GM21447 (cell line): ENCODE measurements around the gene MICB.
"Not testable (repeated sequence)": the region's sequence is repeated elsewhere in the genome, so short reads cannot be mapped to it uniquely, and the experiment has no call there.

Experiments used
- ATAC-seq: cut with Tn5 transposase; IDR thresholded peaks from one replicate; pipeline ENCODE4 v1.9.1; 2021; ENCODE audit not compliant: unreplicated experiment

The MICB gene

DNA sequence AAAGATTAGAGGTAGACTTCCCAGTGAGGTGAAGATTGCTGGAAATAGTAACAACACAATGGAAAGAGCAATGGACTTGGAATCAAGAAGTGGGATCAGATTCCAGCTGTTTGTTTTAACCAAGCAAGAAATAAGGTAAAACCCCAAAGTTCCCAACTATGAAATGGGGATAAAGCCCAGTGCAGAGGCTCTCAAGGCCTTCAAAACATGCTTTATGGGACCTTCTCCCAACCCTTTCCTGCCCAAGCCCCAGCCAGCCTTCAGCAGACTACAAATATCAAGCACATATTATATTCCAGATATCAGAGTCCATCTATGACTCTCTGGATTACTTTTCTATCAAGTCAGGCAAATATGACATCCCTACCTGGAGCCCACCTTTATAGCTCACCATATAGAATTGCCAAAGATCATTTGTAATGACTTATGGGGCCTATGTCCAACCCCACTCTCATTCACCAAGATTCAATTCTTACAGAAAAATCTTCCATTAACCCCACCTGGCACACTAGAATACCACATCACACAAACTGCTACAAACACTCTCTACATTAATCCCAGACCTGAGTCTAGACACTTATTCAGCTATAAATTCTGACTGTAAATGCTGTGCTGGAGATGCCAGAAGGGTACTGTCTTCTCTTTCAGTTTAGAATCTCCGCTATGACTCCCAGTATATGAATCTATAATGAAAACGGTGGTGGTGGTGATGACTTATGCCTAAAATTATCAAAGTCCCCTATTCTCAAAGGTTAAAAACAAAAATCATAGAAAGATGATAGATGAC is 37.8 kb downstream of the MICB start:
- no peak for ATAC-seq

DNA sequence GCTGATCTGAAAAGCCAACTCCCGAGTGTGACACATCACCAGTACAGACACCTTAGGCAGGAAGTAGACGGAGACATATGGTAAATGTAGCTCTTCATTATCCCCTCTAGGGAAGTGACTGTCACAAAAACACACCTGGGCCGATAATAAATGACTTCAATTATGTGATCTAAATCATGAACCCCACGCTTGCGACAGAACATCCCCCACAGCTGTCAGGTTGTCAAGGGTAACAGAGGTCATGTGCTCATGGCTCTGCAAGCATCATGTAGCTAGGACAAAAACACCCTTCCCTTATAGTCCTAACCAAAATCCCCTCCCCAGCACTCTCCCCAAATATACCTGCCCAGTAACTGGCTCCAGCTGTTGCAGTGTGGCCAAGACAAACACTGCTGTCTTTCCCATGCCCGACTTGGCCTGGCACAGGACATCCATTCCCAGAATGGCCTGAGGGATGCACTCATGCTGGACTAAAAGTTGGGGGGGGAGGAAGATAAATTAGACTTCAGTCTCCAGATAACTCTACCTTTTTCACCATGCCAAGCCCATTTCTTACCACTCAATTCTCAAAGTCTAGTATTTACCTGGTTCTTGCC is 41.0 kb downstream of the MICB start:
- ATAC-seq = no peak

DNA sequence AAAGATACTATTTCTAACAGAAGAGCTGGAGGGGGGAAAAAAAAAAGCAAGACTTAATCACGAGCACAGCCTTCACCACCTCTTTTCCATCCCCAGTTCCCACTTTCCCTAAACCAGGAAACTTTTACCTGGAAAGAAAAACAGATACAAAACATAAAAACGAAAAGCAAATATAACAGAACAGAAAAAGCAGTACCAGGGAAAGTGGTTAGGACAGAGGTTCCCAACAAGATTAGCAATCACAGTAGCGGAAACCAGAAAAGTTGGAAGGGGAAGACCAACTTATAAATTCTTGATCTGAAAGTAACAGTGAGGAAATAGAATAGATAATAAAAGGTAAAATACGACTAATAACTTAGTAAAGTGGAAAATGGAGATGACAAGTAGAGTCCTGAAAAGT is 42.7 kb downstream of the MICB start:
- no peak for ATAC-seq

DNA sequence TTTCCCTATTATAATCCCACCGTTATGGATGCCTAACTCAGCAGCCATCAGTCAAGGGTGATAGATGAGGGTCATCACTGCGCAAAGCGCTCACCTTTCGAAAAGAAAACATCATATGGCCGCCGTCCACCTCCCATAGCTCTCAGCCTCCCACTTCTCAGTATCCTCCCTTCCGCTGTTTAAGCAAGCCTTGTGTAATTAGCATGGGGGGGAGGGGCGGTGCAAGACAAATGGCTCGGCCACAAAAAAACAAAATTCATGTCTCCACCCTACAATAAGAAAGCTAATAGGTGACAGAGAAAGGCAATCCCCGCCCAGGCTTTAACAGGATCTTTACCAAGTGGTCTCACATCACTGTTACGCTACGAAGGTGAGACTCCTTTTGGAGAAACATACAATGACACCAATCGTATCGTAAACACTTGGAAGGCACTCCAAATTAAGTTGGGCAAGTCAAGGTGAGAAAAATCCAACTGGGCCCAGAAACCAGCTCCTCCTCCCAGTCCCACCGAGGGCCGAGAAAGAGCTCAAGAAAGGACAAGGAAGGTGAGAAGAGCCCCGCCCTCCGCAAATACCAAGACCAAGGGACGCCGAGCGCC is 43.2 kb downstream of the MICB start:
- no peak for ATAC-seq

- peak; percentile 67 for ATAC-seq
These were observed 43.9 kb downstream of the MICB start, which contains the start of gene DDX39B for GRCh38 chr6:31541658-31542521. DDX39B (minus strand) TSS chr6:31542003; CDS start chr6:31540532, 1,471 bp downstream.

- ATAC-seq = no peak
These were observed 45.7 kb downstream of the MICB start for GRCh38 chr6:31543639-31544038.

DNA sequence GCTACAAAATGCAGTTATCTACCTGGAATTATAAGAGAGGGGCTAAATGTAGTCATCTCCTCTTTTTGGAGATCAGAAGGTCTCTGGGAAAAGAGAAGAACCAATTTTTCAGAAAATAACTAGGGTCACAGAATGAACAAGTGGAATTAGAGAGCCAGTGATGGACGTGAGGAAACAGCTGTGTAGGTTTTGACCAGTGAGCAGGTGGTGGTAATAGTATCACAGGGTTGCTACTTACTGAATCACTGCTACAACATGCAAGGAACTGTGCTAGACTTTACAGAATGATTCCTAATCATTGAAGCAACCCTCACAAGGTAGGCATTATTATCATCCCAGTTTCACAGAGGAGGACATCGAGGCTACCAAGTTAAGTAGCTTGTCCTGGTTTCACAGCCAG is 46.7 kb downstream of the MICB start:
- no peak for ATAC-seq

DNA sequence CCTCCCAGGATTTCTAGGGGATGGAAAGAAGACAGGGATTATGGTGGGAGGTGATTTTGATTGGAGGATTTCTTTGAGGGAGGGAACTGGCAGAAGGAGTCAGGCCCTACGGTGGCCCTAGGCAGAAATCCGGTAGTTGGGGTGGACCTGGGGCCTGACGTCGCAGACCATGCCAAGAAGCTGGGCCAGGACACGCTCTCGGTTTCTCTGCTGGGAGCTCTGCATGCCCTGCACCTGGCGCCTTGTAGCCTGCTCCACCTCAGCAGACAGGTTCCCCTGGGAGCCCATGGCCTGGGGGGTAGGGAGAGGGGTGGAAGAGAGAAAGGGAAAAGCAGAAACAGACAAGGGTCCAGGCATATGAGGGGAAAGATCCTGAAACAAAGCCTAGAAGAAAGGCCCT is 47.3 kb downstream of the MICB start:
- ATAC-seq = no peak

- peak; percentile 44 for ATAC-seq
These were observed 48.5 kb downstream of the MICB start, which contains the start of gene ATP6V1G2 for GRCh38 chr6:31546339-31546957. ATP6V1G2 (minus strand) TSS chr6:31546608; CDS start chr6:31546559, 49 bp downstream.

DNA sequence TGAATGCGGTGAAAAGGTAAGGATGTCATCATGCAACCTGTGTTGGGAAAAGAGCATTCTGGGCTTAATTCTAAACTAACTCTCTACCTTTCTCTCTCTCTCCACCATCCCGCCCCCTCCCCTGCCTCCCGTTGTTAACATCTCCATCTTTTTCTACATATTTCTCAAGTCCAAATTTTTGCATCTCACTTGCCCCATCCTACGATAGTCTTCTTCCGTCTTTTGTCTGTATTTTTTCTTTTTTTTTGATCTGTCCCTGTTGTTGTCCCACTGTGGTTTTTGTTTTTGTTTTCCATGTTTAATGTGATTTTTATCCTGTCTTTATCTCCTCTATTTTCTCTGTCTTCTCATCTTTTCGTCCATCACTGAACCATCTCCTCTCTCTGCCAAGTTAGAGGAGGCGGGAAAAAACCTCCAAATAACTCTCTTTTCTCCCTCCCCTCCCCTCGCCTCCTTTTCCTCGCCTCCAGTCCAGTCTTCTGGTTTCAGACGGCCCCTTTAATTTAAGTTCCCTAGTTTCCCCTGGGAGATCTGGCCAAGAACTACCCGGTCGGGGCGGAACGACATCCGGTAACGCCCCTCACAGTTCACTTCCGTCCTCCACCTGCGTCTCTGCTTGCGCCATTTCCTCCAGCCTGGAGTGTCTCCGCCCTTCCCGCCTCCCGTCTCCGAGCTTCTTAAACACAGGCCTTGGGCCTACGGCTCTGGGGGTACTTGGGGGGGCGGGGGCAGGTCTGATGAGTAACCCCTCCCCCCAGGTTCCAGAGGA is 49.2 kb downstream of the MICB start, which contains the start of gene NFKBIL1:
TSS of gene NFKBIL1 (plus strand) at position 651 of the 769 bp plus-strand sequence. CDS start at position 738, 87 bp downstream.
- ATAC-seq = peak; percentile 65

GRCh38 chr6:31547727-31548543 is 50.0 kb downstream of the MICB start:
- no peak for ATAC-seq

DNA sequence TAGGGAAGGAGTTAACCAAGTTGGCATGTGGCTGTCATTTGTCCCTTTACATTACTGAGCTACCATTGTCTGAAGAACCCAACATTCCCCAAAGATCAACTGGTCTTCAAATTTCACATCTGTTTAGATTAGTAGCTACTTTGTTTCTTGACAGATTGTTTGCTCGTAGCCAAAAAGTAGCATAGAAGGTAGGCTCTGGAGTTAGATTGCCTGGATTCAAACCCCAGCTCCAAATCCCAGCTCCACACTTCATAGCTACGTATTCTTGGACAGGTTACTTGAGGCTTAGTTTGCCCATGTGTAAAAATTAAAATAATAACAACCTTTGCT is 50.6 kb downstream of the MICB start:
- no peak for ATAC-seq

DNA sequence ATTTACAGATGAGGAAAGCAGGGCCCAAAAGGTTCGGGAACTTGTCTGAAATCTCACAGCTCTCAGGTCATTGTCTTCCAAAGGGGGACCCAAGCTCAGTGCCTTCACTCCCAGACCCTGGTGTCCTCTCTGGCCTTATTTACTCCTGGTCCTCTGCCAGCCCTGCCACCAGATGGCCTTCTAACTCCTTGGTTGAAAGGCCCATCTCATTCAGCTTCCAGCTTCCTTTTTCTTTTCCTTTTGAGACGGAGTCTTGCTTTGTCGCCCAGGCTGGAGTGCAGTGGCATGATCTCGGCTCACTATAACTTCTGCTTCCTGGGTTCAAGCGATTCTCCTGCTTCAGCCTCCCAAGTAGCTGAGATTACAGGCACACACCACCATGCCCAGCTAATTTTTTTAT is 53.4 kb downstream of the MICB start:
- not testable (repeated sequence) for ATAC-seq

- ATAC-seq = no peak
These were observed 58.4 kb downstream of the MICB start for GRCh38 chr6:31556307-31556706.

DNA sequence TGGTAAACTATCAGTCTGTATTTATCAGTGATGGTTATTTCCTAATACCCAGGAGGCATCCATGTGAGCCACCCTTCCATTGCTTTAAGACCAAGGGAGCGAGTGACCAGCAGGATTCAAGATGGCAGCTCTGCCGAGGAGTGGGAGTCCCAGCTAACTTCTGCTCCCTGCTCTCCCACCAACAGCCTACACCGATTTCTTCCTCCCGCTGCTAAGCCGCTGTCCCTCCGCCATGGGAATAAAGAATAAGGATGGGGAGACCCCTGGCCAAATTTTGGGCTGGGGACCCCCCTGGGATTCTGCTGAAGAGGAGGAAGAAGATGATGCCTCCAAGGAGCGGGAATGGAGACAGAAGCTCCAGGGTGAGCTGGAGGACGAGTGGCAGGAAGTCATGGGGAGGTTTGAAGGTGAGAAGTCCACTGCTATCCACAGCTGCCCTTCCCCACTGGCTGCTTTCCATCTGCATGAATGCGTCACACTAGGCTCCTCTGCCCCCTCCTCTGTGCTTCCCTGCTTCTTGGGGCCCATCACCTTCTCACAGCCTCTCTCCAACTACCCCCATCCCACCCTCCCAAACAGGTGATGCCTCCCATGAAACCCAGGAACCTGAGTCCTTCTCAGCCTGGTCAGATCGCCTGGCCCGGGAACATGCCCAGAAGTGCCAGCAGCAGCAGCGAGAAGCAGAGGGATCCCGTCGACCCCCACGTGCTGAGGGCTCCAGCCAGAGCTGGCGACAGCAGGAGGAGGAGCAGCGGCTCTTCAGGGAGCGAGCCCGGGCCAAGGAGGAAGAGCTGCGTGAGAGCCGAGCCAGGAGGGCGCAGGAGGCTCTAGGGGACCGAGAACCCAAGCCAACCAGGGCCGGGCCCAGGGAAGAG is 59.7 kb downstream of the MICB start:
- ATAC-seq = no peak

DNA sequence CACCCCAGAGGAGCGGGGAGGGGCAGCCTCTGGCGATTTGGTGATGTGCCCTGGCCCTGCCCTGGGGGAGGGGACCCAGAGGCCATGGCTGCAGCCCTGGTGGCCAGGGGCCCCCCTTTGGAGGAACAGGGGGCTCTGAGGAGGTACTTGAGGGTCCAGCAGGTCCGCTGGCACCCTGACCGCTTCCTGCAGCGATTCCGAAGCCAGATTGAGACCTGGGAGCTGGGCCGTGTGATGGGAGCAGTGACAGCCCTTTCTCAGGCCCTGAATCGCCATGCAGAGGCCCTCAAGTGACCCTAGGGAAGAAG is 60.3 kb downstream of the MICB start:
- no peak for ATAC-seq

DNA sequence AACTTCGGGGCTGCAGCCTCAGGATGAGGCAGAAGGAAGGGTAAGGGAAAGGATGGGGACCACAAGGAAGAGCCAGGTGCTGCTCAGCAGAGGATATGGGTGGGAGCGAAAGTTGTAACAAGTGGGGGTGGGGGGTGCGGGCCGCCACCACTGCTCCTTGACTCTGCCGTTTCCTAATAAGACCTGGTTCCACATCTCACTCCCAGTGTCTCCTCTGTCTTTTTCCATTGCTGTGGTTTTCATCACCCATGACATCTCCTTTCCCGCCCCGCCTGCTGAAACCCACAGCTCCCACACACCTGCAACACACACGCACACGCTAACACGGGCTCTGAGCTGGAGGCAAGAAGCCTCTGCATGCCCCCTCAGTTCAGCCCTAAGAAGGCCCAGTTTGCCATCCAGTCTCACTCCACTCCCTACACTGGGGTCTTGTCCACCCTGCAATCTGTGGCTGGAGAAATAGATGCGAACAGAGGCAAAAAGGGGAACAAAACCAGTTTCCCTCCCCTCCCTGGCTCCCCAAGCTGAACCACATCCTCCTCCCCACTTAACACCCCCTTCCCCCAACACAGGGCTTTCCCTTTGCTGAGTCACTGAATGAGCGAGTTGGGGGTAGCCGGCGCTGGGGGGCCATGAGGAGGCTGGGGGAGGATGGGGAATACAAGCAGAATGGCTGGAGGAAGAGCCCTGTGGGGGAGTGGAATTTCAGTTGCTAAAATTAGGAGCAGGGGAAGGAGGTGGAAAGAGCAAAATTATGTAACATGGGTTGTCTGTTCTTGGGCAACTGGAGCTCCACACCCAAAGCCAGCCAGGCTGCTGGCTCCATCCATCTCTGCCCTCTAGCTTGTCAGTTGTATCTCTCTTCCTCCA is 60.9 kb downstream of the MICB start:
- ATAC-seq = no peak
